OCI-LY3 (cell line): ENCODE results near the gene PMVK.

Source experiments
- H2AFZ ChIP-seq: fragments of 200-600, 300-600 bp; shearing (Covaris generic); 2 replicates; pipeline ENCODE4 v1.6.0; 2014; ENCODE audit warnings: antibody characterized with exemption, low read depth, low read length
- H3K27ac ChIP-seq: fragments of 200-600, 300-600 bp; sonication (generic); 2 replicates; pipeline ENCODE4 v1.5.1; 2014; ENCODE audit warnings: mild to moderate bottlenecking, low read length, moderate library complexity, mixed read lengths
- H3K27me3 ChIP-seq: fragments of 200-600, 300-600 bp; sonication (generic); 2 replicates; pipeline ENCODE4 v1.6.1; 2014; ENCODE audit warnings: low read depth, low read length, mixed read lengths
- H3K36me3 ChIP-seq: fragments of 200-600, 300-600 bp; sonication (generic); replicated peaks from 2 replicates; pipeline ENCODE3; 2014; ENCODE audit warnings: low read depth, low read length, mixed read lengths
- H3K4me1 ChIP-seq: fragments of 300-600, 200-600 bp; sonication (generic); 2 replicates; pipeline ENCODE4 v1.6.1; 2014; ENCODE audit warnings: low read length, mixed read lengths
- H3K4me2 ChIP-seq: fragments of 200-600, 300-600 bp; sonication (generic); 2 replicates; pipeline ENCODE4 v1.6.1; 2014; ENCODE audit warnings: low read length, mixed read lengths
- H3K4me3 ChIP-seq: fragments of 300-600, 200-600 bp; sonication (generic); 2 replicates; pipeline ENCODE4 v1.5.1; 2014; ENCODE audit warnings: antibody characterized with exemption, mild to moderate bottlenecking, low read length, moderate library complexity
- H3K79me2 ChIP-seq: fragments of 300-600, 200-600 bp; shearing (Covaris generic); 2 replicates; pipeline ENCODE4 v1.6.1; 2014; ENCODE audit warnings: mild to moderate bottlenecking, low read length, mixed read lengths
- H3K9ac ChIP-seq: fragments of 300-600, 200-600 bp; shearing (Covaris generic); 2 replicates; pipeline ENCODE4 v1.6.0; 2014; ENCODE audit warnings: mild to moderate bottlenecking, low read length, moderate library complexity
- H3K9me3 ChIP-seq: fragments of 200-600, 300-600 bp; shearing (Covaris generic); 2 replicates; pipeline ENCODE4 v1.6.1; 2014; ENCODE audit warnings: low read length, mixed read lengths; ENCODE audit not compliant: insufficient read depth
- H4K20me1 ChIP-seq: fragments of 200-600, 300-600 bp; sonication (generic); 2 replicates; pipeline ENCODE4 v1.6.1; 2016; ENCODE audit warnings: low read length, mixed read lengths; ENCODE audit not compliant: insufficient read depth
- CTCF ChIP-seq: fragments of 200-600, 300-600 bp; sonication (generic); IDR thresholded peaks from 2 replicates; pipeline ENCODE4 v1.5.1; 2014; ENCODE audit warnings: antibody characterized with exemption, low read length, low read depth
- EZH2phosphoT487 ChIP-seq: fragments of 200-600 bp; shearing (Covaris generic); IDR thresholded peaks from 2 replicates; pipeline ENCODE4 v1.6.1; 2018; ENCODE audit warnings: antibody characterized with exemption, mixed run types, low read depth

Gene PMVK

GRCh38 chr1:154953611-154954038 lies 17.1 kb upstream of the PMVK start:
- no peaks in the 10 kb centered on the region for H4K20me1 ChIP-seq
- H3K9ac ChIP-seq, result no peak overlapping the region
- peaks cover 28% of the 10 kb centered on the region for H3K4me1 ChIP-seq
- no peak overlapping the region for H2AFZ ChIP-seq
- TF ChIP-seq EZH2phosphoT487 (no peak), CTCF (no peak)
- no peak overlapping the region for H3K27ac ChIP-seq
- H3K36me3 ChIP-seq, result peaks cover under 1% of the 10 kb centered on the region
- H3K4me3 ChIP-seq, result no peak overlapping the region
- no peaks in the 10 kb centered on the region for H3K79me2 ChIP-seq
- H3K4me2 ChIP-seq, result no peak overlapping the region
- no peaks in the 10 kb centered on the region for H3K27me3 ChIP-seq
- no peaks in the 10 kb centered on the region for H3K9me3 ChIP-seq

- no peaks in the 10 kb centered on the region for H3K36me3 ChIP-seq
- no peak overlapping the region for H3K9ac ChIP-seq
- H2AFZ ChIP-seq, result no peak overlapping the region
- H3K4me3 ChIP-seq, result no peak overlapping the region
- TF ChIP-seq EZH2phosphoT487 (no peak), CTCF (no peak)
- no peaks in the 10 kb centered on the region for H3K9me3 ChIP-seq
- no peaks in the 10 kb centered on the region for H3K79me2 ChIP-seq
- H3K4me1 ChIP-seq, result peaks cover 20% of the 10 kb centered on the region
- H3K4me2 ChIP-seq, result no peak overlapping the region
- H4K20me1 ChIP-seq, result no peaks in the 10 kb centered on the region
- no peaks in the 10 kb centered on the region for H3K27me3 ChIP-seq
- no peak overlapping the region for H3K27ac ChIP-seq
Observed at GRCh38 chr1:154952664-154953063, 16.1 kb upstream of the PMVK start.

GRCh38 chr1:154951901-154952657 lies 15.6 kb upstream of the PMVK start:
- TF ChIP-seq EZH2phosphoT487 (no peak), CTCF (no peak)
- Histone ChIP-seq H3K27me3 (no peaks in the 10 kb centered on the region), H3K27ac (no peak overlapping the region), H3K9ac (no peak overlapping the region), H4K20me1 (no peaks in the 10 kb centered on the region), H3K79me2 (no peaks in the 10 kb centered on the region), H2AFZ (no peak overlapping the region), H3K4me1 (peaks cover 16% of the 10 kb centered on the region), H3K4me3 (no peak overlapping the region), H3K4me2 (no peak overlapping the region), H3K9me3 (no peaks in the 10 kb centered on the region), H3K36me3 (no peaks in the 10 kb centered on the region)

- Histone ChIP-seq H3K9me3 (no peaks in the 10 kb centered on the region), H3K4me1 (peaks cover 23% of the 10 kb centered on the region), H3K4me3 (no peak overlapping the region), H3K27ac (no peak overlapping the region), H4K20me1 (no peaks in the 10 kb centered on the region), H3K9ac (no peak overlapping the region), H2AFZ (no peak overlapping the region), H3K4me2 (no peak overlapping the region), H3K27me3 (no peaks in the 10 kb centered on the region), H3K36me3 (no peaks in the 10 kb centered on the region), H3K79me2 (no peaks in the 10 kb centered on the region)
- TF ChIP-seq CTCF (no peak), EZH2phosphoT487 (no peak)
Observed at GRCh38 chr1:154948079-154948478, 11.6 kb upstream of the PMVK start.
